Activated T-cell treated with anti-CD3 and anti-CD28 coated beads for 24 hours (primary cell): ENCODE results near the gene PRIMPOL.
"Not testable (repeated sequence)": the region's sequence is repeated elsewhere in the genome, so short reads cannot be mapped to it uniquely, and the experiment has no call there.

Experiments used
- DNase-seq: peaks from one replicate; pipeline ENCODE4 v3.0.0-alpha.2; 2020; ENCODE audit warnings: low read depth

PRIMPOL gene, protein sequence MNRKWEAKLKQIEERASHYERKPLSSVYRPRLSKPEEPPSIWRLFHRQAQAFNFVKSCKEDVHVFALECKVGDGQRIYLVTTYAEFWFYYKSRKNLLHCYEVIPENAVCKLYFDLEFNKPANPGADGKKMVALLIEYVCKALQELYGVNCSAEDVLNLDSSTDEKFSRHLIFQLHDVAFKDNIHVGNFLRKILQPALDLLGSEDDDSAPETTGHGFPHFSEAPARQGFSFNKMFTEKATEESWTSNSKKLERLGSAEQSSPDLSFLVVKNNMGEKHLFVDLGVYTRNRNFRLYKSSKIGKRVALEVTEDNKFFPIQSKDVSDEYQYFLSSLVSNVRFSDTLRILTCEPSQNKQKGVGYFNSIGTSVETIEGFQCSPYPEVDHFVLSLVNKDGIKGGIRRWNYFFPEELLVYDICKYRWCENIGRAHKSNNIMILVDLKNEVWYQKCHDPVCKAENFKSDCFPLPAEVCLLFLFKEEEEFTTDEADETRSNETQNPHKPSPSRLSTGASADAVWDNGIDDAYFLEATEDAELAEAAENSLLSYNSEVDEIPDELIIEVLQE

DNA sequence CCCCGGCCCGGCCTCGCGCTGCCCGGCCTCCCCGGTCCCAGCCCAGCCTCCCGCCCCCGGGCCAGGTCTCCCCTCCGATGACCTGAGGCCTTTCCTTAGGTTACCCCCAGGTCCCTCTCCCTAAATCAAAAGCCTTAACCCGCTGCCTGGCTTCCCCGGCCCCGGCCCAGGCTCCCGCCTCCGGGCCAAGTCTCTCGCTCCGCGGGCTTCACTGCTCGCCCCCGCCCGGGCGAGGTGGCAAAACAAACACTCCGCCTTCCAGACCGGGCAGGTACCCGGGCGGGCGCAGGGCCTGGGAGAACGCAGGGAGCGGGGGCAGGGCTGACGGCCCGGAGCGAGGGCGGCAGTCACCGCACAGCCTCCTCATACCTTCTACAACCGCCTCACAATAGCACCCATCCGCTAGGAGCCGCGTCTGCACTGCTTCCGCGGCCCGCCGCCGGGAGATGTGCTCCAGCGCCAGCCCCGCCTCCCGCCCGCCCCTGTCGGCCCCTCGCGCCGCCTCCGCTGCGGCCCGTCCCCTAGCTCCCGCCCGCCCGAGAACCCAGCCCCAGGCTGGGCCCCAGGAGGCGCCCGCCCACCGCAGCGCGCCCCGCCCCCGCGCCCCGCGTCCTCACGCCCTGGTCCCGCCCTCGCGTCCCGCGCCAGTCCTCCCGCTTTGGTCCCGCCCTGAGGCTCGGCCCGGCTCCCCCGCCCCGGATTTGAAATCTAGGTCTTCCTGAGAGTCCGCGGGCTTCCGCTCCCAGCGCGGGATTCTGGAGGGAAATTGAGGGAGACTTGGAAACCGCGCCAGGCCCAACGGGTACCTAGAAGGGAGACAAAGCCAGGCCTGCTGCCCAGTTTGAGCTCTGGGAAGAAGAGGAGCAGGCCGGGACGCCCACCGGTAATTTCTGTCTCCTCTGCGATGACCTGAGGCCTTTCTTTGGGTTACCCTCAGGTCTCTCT lies at the start of gene PRIMPOL, which contains the start of gene CASP3:
Gene PRIMPOL, plus strand, starts transcription at position 713 of the 945 bp plus-strand sequence. CDS start 7,403 bp downstream, outside the sequence.
Gene CASP3, minus strand, starts transcription at position 422 of the 945 bp plus-strand sequence. CDS start 10,994 bp downstream, outside the sequence.
- peak; percentile 96 for DNase-seq

GRCh38 chr4:184600982-184601381 lies 48.6 kb upstream of the PRIMPOL start:
- DNase-seq = not testable (repeated sequence)

DNA sequence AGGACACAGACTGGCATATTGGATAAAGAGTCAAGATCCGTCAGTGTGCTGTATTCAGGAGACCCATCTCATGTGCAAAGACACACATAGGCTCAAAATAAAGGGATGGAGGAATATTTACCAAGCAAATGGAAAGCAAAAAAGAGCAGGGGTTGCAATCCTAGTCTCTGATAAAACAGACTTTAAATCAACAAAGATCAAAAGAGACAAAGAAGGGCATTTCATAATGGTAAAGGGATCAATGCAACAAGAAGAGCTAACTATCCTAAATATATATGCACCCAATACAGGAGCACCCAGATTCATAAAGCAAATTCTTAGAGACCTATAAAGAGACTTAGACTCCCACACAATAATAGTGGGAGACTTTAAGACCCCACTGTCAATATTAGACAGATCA lies 46.7 kb upstream of the PRIMPOL start:
- DNase-seq = not testable (repeated sequence)

DNA sequence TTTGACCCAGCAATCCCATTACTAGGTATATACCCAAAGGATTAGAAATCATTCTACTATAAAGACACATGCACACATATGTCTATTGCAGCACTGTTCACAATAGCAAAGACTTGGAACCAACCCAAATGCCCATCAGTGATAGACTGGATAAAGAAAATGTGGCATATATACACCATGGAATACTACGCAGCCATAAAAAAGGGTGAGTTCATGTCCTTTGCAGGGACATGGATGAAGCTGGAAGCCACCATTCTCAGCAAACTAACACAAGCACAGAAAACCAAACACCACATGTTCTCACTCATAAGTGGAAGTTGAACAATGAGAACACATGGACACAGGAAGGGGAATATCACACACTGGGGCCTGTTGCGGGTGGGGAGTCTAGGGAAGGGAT lies 42.1 kb upstream of the PRIMPOL start:
- DNase-seq = not testable (repeated sequence)

- no peak for DNase-seq
These were observed 37.5 kb upstream of the PRIMPOL start for GRCh38 chr4:184612074-184612473.

- DNase-seq = no peak
These were observed 36.1 kb upstream of the PRIMPOL start for GRCh38 chr4:184613405-184613804.

DNA sequence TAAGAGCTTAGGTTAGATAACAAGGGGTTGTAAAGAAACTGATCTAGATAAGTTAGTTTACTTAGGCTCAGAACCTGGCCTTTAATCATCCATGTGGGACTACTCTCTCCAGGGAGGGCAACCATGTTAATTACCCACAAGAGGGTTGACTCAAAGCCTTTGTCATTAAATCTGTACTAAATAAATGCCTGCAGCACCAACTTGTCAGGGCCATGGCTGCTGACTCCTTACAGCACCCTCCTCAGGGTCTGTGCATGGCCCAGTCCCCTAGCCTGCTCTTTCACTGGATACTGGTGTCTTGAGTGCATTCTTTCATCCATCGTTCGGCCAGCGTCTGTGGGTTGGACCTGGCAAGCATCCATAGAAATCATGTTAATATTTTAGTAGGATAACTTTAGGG lies 35.0 kb upstream of the PRIMPOL start:
- DNase-seq = no peak

DNA sequence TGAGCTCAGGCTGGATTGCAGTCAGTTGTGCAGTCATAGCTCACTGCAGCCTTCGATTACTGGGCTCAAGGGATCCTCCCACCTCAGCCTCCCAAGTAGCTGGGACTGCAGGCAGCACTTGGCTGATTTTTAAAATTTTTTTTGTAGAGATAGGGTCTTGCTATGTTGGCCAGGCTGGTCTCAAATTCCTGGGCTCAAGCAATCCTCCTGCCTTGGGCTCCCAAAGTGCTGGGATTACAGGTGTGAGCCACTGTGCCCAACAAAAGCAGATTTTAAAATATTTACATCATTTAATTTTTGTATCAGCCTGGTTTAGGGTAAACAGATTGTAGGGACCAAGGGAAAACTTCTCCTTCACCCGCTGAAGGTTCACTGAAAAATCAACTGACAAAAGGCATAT lies 33.4 kb upstream of the PRIMPOL start:
- DNase-seq = not testable (repeated sequence)

GRCh38 chr4:184616633-184617551 lies 32.6 kb upstream of the PRIMPOL start:
- DNase-seq = no peak

- DNase-seq = no peak
These were observed 31.8 kb upstream of the PRIMPOL start for GRCh38 chr4:184617600-184618196.

DNA sequence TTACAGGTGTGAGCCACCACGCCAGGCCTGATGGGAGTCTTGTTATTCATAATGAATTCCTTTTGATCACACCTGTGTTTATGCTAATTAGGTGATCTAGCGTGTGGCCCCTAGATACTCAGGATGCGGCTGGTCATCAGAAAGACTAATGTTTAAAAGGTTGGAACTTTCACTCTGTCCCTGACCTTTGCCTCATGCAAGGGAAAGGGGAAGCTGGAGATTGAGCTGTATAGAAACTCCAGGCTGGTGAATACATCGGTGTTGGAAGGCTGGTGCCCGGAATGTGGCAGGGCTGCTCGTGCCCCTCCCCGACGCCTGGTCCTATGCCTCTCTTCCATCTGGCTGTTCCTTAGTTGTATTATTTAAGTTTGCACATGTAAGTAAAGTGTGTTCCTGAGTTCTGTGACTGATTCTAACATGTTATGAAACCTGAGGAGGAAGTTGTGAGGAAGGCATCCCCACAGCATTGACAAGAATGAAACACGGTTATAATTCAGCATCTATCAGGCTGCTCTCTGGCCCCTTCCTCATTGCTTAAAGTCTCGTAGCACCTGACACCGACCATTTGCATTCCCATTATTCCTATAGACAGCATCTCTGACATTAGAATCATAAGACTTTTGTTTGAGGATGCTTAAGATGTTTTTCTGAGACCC lies 29.2 kb upstream of the PRIMPOL start:
- no peak for DNase-seq

DNA sequence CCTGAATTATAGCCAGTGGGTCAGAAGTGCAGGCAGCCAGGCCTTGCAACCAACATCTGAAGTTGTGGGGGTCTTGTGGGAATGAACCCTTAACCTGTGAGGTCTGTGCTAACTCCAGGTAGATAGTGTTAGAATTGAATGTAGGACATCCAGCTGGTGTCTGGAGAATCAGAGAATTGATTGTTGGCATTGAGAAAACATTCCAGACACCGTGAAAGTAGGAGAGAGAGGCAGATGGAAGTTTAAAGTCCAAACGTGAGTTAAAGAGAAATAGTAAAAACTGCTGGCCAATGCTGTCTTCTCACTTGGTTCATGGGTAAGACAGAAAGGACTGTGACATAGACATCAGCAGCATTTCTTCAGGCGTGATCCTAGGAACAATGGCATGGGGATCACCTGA lies 28.0 kb upstream of the PRIMPOL start:
- no peak for DNase-seq

DNA sequence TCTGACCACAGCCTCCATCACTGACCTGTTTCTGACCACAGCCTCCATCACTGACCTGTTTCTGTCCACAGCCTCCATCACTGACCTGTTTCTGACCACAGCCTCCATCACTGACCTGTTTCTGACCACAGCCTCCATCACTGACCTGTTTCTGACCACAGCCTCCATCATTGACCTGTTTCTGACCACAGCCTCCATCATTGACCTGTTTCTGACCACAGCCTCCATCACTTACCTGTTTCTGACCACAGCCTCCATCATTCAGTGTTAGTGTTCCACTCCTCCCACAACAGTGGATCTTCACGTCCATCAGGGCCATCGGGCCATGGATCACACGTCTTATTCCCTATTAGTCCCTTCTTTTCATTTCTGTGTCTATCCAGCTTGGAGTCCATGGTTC lies 25.0 kb upstream of the PRIMPOL start:
- DNase-seq = not testable (repeated sequence)

DNA sequence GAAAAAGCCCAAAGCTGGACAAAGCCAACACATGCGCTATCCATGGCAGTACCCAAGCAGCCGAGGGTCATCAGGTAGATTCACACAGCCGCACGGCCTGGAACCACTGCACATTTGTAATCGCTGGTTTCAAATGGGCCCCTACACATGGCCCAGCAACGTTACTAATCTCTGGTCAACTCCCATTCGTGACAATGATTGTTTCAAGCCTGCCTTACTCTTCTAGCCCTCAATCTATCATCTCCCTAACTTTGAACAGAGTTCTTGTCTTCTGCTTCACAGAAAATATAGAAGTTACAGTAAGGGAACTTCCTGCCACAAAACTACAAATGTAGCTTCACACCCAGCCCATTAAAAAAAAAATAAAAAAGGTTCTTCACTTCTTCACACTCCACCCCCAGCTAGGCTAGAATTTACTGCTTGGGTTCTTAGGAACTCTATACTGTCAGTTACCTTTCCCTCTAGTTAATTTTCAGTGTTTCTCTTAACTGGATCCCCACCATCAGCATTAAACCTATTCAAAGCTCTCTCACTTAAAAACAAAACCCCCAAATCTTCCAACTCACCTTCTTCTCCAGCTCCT lies 24.5 kb upstream of the PRIMPOL start:
- DNase-seq = no peak

- DNase-seq = not testable (repeated sequence)
These were observed 23.5 kb upstream of the PRIMPOL start for GRCh38 chr4:184625783-184626596.

DNA sequence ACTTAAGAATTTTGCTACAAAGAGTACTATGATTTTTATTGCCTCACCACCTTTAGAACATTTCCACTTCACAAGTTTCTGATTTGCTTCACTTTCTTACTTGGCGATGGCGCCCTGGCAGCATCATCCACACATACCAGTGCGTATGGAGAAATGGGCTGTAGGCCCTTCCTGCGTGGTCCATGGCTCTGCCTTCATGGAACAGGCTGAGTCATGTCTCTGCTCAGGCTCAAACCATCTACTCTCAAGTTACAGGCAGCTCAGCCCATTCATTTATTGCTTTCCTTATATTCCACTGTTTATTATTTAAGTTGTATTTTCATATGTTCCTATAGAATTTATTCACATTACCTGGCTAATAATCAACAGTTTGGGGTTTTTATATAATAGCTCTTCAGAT lies 21.4 kb upstream of the PRIMPOL start:
- DNase-seq = no peak

DNA sequence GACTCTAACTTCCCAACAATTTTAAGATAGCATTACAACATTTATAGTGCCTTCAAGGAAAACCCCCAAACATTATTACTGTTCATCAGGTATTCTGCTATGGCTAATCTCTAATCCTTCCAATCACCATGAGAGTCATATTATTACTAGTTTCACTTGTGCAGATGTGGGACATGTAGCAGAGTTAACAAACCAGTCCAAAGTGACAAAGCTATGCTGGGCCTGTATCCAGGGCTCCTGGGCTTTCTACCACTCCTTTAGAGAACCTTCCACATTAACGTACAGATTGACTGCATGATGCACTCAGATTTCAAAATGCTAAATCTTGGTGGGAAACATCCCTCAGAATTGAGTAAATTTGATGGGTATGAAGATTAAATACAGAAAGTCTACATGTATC lies 16.7 kb upstream of the PRIMPOL start:
- DNase-seq = no peak

DNA sequence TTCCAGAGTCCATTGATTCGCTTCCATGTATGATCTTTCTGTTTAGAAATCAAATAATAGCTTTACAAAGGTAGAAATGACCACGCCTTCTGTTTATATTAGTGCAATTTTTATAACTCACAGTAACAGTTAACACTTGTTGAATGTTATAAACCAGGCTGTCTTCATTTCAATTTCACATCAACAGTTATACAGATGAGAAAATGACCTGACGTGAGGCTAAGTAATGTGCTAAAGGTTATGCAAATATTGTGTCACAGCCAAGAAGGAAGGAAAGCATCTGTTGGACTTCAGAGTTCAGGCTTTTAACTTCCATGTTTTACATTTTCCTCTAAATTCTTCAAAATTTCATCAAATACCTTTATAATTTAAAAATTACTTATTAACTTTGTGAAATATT lies 14.2 kb upstream of the PRIMPOL start:
- DNase-seq = no peak

DNA sequence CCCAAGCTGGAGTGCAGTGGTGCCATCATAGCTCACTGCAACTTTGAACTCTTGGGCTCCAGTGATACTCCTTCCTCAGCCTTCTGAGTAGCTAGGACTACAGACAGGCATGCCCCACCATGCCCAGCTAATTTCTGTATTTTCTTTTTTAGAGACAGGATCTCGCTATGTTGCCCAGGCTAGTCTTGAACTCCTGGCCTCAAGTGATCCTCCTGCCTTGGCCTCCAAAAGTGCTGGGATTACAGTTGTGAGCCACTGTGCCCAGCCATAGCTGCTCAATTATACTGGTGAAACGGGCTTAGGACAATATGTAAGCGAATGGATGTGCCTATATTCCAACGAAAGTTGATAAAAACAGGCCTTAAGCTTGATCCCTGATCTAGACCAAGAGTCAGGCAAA lies 13.4 kb upstream of the PRIMPOL start:
- DNase-seq = no peak
